GM18873 (cell line): Measurements from ENCODE around the gene ACSF3.

ENCODE experiments used
- ATAC-seq: cut with Tn5 transposase; IDR thresholded peaks from one replicate; pipeline ENCODE4 v1.9.1; 2021; ENCODE audit warnings: mild to moderate bottlenecking, moderate library complexity, moderate number of reproducible peaks; ENCODE audit not compliant: unreplicated experiment, low FRiP score

Gene ACSF3

DNA sequence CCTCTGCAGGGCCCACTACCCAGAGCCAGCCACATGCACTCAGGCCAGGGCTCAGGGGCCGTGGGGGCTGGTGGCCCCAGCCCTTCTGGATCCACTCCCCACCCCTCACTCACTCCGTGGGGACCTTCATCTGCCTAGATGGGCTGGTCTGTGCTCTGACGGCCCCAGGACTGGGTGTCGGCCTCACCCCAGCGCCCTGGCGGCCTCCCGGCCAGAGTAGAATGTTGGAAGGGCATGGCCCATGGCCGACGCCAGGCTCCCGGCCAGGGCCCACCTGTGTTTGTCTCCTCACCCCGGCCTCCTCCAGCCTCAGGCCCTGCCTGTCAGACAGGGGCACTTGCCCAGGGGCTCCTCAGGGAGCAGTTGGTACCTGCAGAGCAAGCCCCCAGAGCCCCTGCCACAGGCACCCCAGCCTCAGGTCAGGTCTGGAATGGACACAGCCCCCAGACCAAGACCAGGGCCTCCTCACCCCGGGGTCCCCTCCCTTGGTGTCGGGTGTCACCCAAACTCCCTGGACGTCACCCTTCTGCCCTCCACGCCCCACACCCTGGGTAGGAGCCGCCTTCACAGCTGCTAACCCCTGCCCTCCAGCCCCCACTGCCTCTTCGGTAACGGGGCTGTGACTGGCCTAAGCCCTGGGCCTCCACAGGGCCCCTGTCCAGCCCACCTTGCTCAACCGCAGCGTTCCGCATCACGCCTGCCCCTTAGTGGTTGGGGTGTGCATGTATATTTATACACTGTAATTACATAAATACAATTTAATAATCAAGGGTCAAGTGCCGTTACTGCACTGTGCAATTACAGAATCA lies 74.9 kb downstream of the ACSF3 start:
- no peak for ATAC-seq

DNA sequence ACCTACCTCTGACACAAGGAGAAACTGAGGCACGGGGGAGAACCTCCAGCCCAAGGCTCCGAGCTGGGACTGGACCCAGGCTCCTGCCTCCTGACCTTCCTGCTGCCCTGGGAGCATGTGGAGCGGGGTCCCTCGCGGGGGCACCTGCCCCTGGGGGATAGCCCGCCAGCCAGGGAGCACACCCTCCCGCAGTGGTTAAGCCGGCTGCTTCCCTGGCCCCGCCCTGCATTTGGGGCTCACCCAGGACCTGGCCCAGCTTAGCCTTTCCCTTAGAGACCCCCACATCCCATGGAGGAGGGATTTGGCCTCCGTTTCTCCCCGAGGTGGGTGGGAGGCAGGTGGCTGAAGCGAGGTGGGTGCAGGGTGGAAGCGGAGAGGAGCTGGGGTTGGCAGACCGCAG lies 76.1 kb downstream of the ACSF3 start:
- no peak for ATAC-seq

DNA sequence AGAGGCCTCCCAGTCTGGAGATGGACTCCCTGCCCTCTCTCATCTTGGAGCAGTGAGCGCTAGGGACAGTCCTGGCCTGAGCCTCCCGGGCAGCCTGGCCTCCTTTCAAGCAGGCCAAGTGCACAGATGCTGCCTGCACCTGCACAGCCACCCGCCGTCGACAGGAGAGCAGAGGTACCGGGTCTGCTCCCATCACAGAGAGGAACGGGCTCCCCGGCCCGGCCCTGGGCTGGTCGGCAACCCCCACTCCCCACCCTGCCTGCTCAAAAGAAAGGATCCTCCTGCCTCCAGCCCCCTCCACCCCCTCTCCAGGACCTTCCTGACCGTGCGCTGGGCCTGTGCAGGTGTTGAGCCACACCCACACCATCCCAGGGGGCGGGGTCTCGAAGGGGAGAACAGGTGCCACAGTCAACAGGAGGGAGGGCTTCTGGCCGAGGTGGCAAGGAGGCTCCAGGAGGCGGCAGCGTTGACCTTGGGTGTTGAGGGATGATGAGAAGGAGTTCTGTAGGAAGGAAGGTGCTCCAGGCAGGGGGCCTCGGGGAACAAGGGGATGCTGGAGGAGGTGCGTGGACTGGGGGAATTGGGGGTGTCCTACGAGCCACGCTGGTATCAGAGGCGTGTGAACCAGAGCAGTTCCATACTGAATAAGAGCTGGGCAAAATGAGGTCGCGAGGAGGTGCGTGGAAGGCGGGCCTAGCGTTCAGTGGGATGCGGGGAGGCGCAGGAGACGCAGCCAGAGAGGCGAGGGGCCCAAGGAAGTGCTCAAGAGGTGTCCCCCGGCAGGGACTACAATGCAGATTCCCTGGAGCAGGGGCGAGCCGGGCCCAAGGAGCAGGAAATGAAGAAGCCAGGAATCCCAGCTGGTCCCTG lies 76.9 kb downstream of the ACSF3 start:
- no peak for ATAC-seq

GRCh38 chr16:89171216-89172170 lies 77.8 kb downstream of the ACSF3 start, which contains the start of gene CDH15:
CDH15 (plus strand) TSS chr16:89171748; CDS start chr16:89171832, 84 bp downstream.
- ATAC-seq = no peak

GRCh38 chr16:89172171-89172527 lies 78.5 kb downstream of the ACSF3 start:
- no peak for ATAC-seq

DNA sequence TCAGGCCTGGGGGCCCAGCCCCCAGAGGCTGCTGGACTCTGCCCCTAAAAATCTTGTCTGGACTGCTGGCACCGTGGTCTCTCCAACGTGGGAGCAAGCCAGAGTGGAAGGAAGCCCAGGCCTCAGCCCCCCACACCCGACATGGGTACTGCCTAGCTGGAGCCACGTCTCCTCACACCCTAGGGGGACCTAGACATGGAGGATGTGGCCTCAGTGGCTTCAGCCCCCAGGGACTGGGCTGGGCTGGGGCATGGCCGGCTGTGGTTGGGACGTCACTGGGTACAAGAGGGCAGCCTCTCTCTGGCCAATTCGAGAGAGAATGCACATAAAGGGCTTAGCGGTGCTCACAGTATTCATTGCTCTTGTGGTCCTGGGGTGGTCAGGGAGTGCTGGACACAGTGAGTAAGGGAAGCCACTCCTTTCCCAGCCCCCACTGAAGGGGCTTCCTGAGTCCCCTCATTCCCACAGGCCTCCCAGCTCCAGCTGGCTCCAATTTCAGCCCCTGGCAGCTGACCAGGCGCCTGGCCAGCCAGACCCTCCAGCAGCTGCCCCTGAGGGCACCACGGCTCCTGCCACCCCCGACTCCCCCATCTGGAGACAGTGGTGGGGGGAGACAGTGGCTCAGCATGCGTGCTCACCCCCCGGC lies 79.0 kb downstream of the ACSF3 start:
- no peak for ATAC-seq

DNA sequence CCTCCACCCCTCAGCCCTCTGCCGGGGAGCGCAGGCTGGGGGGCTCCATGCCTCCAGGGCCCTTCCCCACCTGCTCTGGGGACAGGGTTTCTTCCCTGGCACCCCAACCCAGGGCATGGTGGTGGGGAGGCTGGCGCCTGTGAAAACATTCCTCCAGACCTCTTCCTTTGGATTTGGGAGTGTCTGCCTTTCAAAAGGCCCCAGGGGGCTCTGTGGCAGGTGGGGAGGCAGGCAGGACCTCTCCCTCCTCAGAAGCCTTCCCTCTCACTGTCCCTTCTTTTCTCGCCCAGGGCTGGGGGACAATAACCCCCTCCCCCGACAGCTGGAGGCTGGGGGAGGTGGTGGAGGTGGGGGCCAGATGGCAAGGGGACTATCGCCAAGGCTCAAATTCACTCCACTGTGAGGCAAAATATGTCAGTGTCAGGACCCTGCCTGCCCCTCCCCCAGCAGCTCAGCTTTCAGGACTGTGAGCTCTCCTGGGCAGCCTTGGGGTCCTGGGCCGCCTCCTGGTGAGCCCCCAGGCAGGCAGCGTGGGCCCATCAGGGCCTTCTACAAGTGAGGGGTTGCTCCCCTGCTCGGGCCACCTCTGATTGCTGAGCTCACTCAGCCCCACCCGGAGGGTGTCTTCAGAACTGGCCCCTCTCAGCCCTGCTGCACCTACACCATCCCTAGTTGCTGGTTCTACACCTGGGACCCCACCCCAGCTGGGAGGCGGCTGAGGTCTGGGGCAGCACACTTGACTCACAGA lies 79.7 kb downstream of the ACSF3 start:
- ATAC-seq = no peak

DNA sequence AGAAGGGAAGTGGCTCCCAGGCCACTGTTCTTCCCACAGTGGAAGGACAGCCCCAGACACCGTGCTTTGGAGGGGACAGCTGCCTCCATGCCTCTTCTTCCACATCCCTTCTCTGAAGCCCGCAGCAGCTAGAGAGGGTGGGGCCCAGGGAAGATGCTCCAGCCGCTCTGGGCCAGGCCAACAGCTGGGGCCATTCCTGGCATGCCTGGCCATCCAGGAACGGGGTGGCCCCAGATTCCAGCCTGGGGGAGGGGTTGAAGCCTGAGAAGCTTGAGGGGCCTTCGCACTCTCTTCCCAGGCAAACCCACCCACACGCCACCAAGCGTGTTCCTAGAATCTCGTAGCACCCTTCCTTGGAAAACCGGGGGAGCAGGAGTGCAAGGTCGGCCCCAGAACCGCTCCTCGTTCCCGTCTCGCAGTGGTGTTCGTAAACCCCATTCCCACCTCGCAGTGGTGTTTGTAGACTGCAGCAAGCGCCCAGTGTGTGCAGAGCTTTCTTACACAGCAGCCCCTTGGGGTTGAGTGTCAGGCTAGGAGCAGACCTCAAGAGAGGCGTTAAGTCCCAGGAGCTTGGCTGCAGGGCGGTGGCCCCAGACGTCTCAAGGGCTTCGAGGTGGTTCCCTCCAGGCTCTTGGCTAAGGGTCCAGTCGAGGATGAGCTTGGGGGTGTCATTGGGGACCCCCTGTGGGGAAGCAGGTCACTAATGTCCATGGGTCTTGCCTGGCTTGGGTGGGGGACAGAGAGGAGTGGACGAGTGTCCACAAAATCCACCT lies 80.6 kb downstream of the ACSF3 start:
- no peak for ATAC-seq

DNA sequence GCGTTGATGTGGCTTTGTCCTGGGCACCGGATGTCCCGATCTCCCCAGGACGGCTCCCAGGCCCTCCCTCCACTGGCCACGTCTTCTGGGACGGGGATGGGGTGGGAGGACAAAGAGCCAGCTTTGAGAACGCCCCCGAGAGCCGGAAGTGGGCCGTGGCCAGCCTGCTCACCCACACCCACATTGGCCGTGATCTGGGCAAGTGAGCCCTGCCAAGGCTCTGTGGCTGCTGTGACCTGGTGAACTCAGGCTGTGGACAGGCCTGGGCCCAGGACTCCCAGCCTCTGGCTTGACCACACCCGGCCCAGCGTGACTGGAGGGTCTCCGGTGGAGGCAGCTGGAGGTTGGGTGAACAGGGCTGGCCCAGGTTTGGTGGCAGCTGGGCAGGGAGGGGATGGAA lies 81.2 kb downstream of the ACSF3 start:
- ATAC-seq = no peak

GRCh38 chr16:89175280-89176146 lies 81.9 kb downstream of the ACSF3 start:
- ATAC-seq = no peak

DNA sequence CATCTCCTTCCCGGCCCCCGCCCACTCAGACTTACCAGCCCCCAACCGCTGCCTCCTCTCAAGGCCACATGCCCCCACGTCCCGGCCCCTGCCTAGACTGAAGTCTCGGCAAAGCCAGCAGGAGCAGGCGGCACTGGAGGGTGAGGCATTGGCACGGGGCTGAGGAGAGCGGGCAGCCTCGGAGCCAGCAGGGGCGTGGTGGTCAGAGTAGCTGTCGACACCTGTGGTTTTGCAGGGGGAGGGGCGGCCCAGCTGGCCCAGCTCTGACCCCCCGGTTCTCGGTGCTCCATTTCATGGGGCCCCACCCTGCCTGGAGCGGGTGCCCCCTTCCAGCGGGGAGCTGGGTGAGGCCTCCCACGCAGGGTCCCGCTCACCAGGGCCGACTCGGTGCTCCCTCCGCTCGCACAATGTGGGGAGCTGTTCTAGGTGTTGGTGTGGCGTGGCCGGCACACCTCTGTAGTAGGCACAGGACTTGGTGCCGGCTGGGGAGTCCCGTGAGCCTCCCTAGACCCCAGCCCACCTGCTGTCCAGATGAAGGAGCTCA lies 82.6 kb downstream of the ACSF3 start:
- ATAC-seq = no peak

- no peak for ATAC-seq
These were observed 83.1 kb downstream of the ACSF3 start for GRCh38 chr16:89176717-89177116.

- ATAC-seq = no peak
These were observed 83.8 kb downstream of the ACSF3 start for GRCh38 chr16:89177501-89177900.

DNA sequence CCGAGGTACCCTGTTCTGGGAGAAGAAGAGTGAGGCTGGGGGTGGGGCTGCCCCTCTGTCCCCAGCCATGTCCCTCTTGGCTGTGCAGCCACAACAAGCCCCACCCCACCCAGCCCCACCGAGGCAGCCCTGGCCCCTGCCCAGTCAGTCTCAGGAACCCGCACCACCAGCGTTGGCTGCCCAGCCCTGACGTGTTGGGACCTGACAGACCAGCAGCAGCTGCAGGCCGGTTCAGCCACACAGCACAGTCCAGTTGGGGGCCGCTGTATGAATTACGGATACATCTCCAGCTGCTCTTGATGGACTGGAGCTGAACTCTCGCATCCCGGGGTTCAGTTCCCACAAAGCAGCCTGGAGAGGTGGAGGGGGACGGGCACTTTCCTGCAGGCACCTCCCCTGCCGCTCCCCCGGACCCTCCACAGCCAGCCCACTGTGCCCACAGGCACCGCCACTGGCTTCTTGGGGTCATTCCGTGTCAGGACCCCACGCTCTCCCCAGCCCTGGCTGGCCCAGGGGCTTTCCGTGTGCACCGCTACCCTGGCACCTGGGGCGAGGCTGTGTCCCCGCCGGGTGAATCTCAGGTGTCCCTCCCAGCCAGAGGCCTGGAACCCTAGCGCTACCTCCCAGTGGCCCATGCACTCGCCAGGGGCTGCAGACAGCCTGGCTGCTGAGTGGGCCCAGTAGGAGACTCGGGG lies 84.9 kb downstream of the ACSF3 start:
- ATAC-seq = no peak

DNA sequence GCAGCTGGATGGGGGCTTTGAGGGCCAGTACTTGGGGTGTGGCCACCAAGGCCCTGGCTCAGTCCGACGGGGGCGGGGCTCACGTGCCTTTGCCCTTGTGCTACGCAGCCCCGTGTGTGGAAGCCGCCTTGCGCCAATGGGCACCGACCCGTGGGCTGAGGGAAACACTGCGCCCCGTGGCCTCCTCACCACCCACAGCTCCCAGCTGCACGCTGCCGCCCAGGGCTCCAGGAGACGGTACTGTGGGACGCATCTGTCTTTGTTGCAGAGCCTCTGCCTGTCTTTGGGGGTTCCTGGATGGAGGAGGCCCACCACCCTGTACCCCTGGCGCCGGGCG lies 85.5 kb downstream of the ACSF3 start:
- ATAC-seq = no peak

DNA sequence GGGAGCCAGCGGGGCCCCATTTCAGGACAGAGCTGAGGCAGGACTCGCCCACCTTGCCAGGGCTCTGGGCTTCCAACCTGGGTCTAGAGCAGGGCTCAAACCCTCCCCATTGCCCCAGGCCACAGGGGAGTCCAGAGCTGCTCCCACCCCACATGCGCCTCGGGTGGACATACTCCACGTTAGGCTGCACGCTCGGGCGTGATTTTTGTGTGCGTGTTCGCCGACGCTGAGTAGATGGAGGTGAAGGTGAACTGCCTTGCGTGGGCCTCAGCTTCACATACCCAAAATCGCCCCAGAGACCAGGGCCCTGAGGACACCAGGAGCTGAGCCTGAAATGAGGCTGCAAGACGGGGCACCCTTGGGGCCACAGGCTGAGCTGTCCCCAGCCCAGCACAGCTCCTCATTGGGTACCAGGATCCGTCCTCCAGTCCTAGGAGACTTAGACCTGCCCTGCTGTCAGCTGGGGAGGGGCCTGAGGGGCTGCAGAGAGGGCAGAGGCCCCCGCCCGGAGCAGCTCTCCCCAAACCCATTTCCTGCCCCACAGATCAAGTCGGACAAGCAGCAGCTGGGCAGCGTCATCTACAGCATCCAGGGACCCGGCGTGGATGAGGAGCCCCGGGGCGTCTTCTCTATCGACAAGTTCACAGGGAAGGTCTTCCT lies 86.1 kb downstream of the ACSF3 start:
- ATAC-seq = no peak
